AG09309 (cell line): Measurements from ENCODE around the gene KRTAP13-4.

Experiments used
- DNase-seq: peaks from one replicate; pipeline ENCODE4 v3.0.0-alpha.2; 2010; ENCODE audit warnings: low read depth
- H3K4me3 ChIP-seq: 2 replicates; pipeline ENCODE4 v1.5.1; 2011; ENCODE audit warnings: mild to moderate bottlenecking, low read depth, low read length, moderate library complexity; ENCODE audit not compliant: control insufficient read depth
- CTCF ChIP-seq: IDR thresholded peaks from 2 replicates; pipeline ENCODE4 v1.5.1; 2011; ENCODE audit warnings: mild to moderate bottlenecking, low read depth, low read length, inconsistent platforms; ENCODE audit not compliant: insufficient read depth, control insufficient read depth; ENCODE audit errors: missing control alignments

Gene KRTAP13-4

GRCh38 chr21:30430170-30430655 is at the start of gene KRTAP13-4:
TSS of gene KRTAP13-4 (plus strand) at chr21:30430220. CDS start at chr21:30430276, 56 bp downstream.
- H3K4me3 ChIP-seq: no peak within 1 kb of the TSS
- TF ChIP-seq CTCF: no peak
- no peak for DNase-seq

GRCh38 chr21:30382201-30382600 is 47.8 kb upstream of the KRTAP13-4 start:
- no peak for TF ChIP-seq CTCF
- H3K4me3 ChIP-seq: no peak overlapping the region
- no peak for DNase-seq

GRCh38 chr21:30391492-30392025 is 38.5 kb upstream of the KRTAP13-4 start:
- TF ChIP-seq CTCF: no peak
- DNase-seq: no peak
- H3K4me3 ChIP-seq: no peak overlapping the region

- no peak within 1 kb of the TSS for H3K4me3 ChIP-seq
- TF ChIP-seq CTCF: no peak
- no peak for DNase-seq
These were observed 34.3 kb upstream of the KRTAP13-4 start, which contains the start of gene KRTAP13-1 for GRCh38 chr21:30395731-30396130. TSS of gene KRTAP13-1 (plus strand) at chr21:30396031. CDS start at chr21:30396087, 56 bp downstream.

GRCh38 chr21:30408782-30409494 is 21.1 kb upstream of the KRTAP13-4 start:
- DNase-seq: no peak
- H3K4me3 ChIP-seq: no peak overlapping the region
- TF ChIP-seq CTCF: no peak

- DNase-seq: no peak
- no peak overlapping the region for H3K4me3 ChIP-seq
- TF ChIP-seq CTCF: no peak
These were observed 14.0 kb upstream of the KRTAP13-4 start for GRCh38 chr21:30415993-30416392.
